Tracheal epithelial cell (primary cell): Measurements from ENCODE around the gene RCAN2. TPM values are rescaled to one million over a fixed set of nuclear protein-coding genes. Genes with fewer than 3 reads are reported as not detected.

Experiments used
- total RNA-seq: library from RNA; depleted of rRNA; stranded (reverse); fragments of >200 nt; gene quantifications from 2 replicates; pipeline ENCODE4 v1.2.1, GENCODE V29; 2014

RCAN2 gene
- total RNA-seq = 0.72 TPM in 1 of 2 replicates, not detected in the other

DNA sequence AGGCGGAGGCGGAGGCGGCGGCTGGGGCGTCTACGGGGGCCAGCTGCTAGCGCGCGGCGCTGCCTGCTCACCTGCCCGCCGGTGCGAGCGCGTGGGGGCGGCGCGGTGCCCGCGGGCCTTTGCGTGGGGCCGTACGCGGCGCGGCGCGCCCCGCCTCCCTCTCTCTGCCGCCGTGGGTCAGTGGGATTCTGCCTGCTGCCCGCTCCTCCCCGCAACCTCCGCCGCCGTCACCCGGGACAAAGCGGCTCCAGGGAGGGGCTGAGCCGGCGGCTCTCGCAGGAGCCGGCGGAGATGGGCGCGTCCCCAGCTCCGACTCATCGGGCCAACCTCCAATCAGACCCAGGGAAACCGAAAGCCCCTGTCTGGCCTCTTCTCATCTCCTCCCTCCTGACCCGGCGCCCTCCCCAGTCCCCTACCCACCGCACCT lies at the start of gene RCAN2:
Gene RCAN2 (minus strand): TSS at position 249 of the 427 bp plus-strand sequence.

Other genes with a start within 250 kb of the RCAN2 start
- gene CYP39A1, start 161.4 kb upstream of the RCAN2 start, total RNA-seq = 2.4 and 5.3 TPM in 2 replicates
- 2.8 and 3.1 TPM in 2 replicates for gene SLC25A27, start 161.5 kb upstream of the RCAN2 start, total RNA-seq
- gene TDRD6, start 196.4 kb upstream of the RCAN2 start, total RNA-seq = under 0.01 and 0.43 TPM in 2 replicates
- gene PLA2G7, start 243.9 kb upstream of the RCAN2 start, total RNA-seq = 0.72 TPM in 1 of 2 replicates, not detected in the other